Measurements from ENCODE around the gene MSL3. TPM values are rescaled to one million over a fixed set of nuclear protein-coding genes. Genes with fewer than 3 reads are reported as not detected.
A peak's percentile ranks its signal among the peaks of the same experiment; 100 is the strongest.

MSL3 gene
- total RNA-seq, 1 donor from 2014 or later, result 33.2 TPM

DNA sequence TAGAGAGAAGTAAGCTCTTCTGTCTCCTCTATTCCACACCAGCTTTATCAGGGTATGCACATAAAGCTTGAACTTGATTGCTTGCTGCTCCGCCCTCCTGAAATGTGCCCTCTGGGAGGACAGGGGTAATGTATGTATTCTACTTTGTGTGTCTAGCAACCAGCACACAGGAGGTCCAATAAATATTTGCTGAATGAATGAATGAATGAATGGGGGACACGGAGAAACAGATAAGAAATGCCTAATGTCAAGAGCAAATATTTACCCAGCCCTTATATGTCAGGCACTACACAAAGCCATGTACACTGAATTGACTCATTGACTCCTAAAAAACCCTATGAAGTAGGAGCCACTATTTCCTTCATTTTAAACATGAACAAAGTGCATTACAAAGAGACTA lies 2.3 kb upstream of the MSL3 start:
- no peak overlapping the region for H3K27ac Mint-ChIP-seq
- peaks cover 13% of the 10 kb centered on the region for H3K27me3 ChIP-seq
- H4K20me1 ChIP-seq (ENCODE audit: low read depth), result no peaks in the 10 kb centered on the region
- peaks cover 6% of the 10 kb centered on the region for H3K4me1 Mint-ChIP-seq
- no peaks in the 10 kb centered on the region for H3K9me3 ChIP-seq (ENCODE audit: low read depth)
- peaks cover 12% of the 10 kb centered on the region for H3K27me3 Mint-ChIP-seq (ENCODE audit: insufficient read depth, low read depth)
- H3K36me3 Mint-ChIP-seq, result no peaks in the 10 kb centered on the region
- H3K79me2 ChIP-seq (ENCODE audit: low read depth), result peaks cover 7% of the 10 kb centered on the region
- no peak overlapping the region for H3K4me3 Mint-ChIP-seq
- no peak overlapping the region for H3K4me3 ChIP-seq
- no peak overlapping the region for H3K9ac ChIP-seq
- no peak overlapping the region for H3K27ac ChIP-seq
- peaks cover 8% of the 10 kb centered on the region for H3K9me3 Mint-ChIP-seq
- no peak for TF ChIP-seq EZH2 (IDR thresholded peaks at IDR 0.05)
- TF ChIP-seq EZH2phosphoT487 (IDR thresholded peaks at IDR 0.05), result no peak
- TF ChIP-seq, protein P1, sequence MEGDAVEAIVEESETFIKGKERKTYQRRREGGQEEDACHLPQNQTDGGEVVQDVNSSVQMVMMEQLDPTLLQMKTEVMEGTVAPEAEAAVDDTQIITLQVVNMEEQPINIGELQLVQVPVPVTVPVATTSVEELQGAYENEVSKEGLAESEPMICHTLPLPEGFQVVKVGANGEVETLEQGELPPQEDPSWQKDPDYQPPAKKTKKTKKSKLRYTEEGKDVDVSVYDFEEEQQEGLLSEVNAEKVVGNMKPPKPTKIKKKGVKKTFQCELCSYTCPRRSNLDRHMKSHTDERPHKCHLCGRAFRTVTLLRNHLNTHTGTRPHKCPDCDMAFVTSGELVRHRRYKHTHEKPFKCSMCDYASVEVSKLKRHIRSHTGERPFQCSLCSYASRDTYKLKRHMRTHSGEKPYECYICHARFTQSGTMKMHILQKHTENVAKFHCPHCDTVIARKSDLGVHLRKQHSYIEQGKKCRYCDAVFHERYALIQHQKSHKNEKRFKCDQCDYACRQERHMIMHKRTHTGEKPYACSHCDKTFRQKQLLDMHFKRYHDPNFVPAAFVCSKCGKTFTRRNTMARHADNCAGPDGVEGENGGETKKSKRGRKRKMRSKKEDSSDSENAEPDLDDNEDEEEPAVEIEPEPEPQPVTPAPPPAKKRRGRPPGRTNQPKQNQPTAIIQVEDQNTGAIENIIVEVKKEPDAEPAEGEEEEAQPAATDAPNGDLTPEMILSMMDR (IDR thresholded peaks at IDR 0.05), result no peak
- H2AFZ ChIP-seq (replicated peaks), result no peak overlapping the region
- DNase-seq (ENCODE audit: low spot score), result no peak
- peaks cover 9% of the 10 kb centered on the region for H3F3A ChIP-seq (ENCODE audit: low read depth)
- H3K36me3 ChIP-seq, result no peaks in the 10 kb centered on the region
- no peaks in the 10 kb centered on the region for H3K4me1 ChIP-seq
- H3K4me2 ChIP-seq, result no peak overlapping the region

GRCh38 chrX:11756354-11757318 lies 1.4 kb upstream of the MSL3 start:
- Histone ChIP-seq H3K36me3 (peaks cover under 1% of the 10 kb centered on the region), H3K79me2 (ENCODE audit: low read depth) (peaks cover 7% of the 10 kb centered on the region), H3K9ac (no peak overlapping the region), H3K4me1 (no peaks in the 10 kb centered on the region), H3K27ac (no peak overlapping the region), H4K20me1 (ENCODE audit: low read depth) (no peaks in the 10 kb centered on the region), H3K9me3 (ENCODE audit: low read depth) (no peaks in the 10 kb centered on the region), H3F3A (ENCODE audit: low read depth) (peaks cover 9% of the 10 kb centered on the region), H3K4me2 (peak overlapping the region; percentile 76), H3K4me3 (peak overlapping the region; percentile 56), H2AFZ (replicated peaks) (no peak overlapping the region), H3K27me3 (peaks cover 13% of the 10 kb centered on the region)
- Mint-ChIP-seq H3K4me3 (peak overlapping the region; percentile 79), H3K27me3 (ENCODE audit: insufficient read depth, low read depth) (peaks cover 12% of the 10 kb centered on the region), H3K4me1 (peaks cover 6% of the 10 kb centered on the region), H3K27ac (no peak overlapping the region), H3K9me3 (peaks cover 8% of the 10 kb centered on the region), H3K36me3 (no peaks in the 10 kb centered on the region)
- DNase-seq (ENCODE audit: low spot score), result no peak
- TF ChIP-seq EZH2phosphoT487 (IDR thresholded peaks at IDR 0.05), result no peak
- TF ChIP-seq, protein P1 (IDR thresholded peaks at IDR 0.05), result no peak
- TF ChIP-seq EZH2 (IDR thresholded peaks at IDR 0.05), result no peak

- no peak for DNase-seq (ENCODE audit: low spot score)
- no peaks in the 10 kb centered on the region for H3K9me3 ChIP-seq (ENCODE audit: low read depth)
- no peaks in the 10 kb centered on the region for H3K4me1 ChIP-seq
- H4K20me1 ChIP-seq (ENCODE audit: low read depth), result no peaks in the 10 kb centered on the region
- peak overlapping the region; percentile 34 for H2AFZ ChIP-seq (replicated peaks)
- peak overlapping the region; percentile 76 for H3K4me2 ChIP-seq
- peaks cover 7% of the 10 kb centered on the region for H3K79me2 ChIP-seq (ENCODE audit: low read depth)
- no peaks in the 10 kb centered on the region for H3K36me3 Mint-ChIP-seq
- H3K27me3 ChIP-seq, result peaks cover 13% of the 10 kb centered on the region
- H3K36me3 ChIP-seq, result peaks cover 5% of the 10 kb centered on the region
- peaks cover 6% of the 10 kb centered on the region for H3K4me1 Mint-ChIP-seq
- no peak overlapping the region for H3K9ac ChIP-seq
- no peak overlapping the region for H3K27ac ChIP-seq
- no peak overlapping the region for H3K27ac Mint-ChIP-seq
- peaks cover 9% of the 10 kb centered on the region for H3F3A ChIP-seq (ENCODE audit: low read depth)
- TF ChIP-seq, protein P1 (IDR thresholded peaks at IDR 0.05), result no peak
- TF ChIP-seq EZH2phosphoT487 (IDR thresholded peaks at IDR 0.05), result no peak
- no peak for TF ChIP-seq EZH2 (IDR thresholded peaks at IDR 0.05)
- peaks cover 8% of the 10 kb centered on the region for H3K9me3 Mint-ChIP-seq
- H3K4me3 Mint-ChIP-seq, result peak overlapping the region; percentile 79
- H3K27me3 Mint-ChIP-seq (ENCODE audit: insufficient read depth, low read depth), result peaks cover 12% of the 10 kb centered on the region
- peak overlapping the region; percentile 56 for H3K4me3 ChIP-seq
Observed at GRCh38 chrX:11757397-11757718, 679 bp upstream of the MSL3 start.
